ENCODE data around the gene PSRC1. TPM values are rescaled to one million over a fixed set of nuclear protein-coding genes. Genes with fewer than 3 reads are reported as not detected.
A peak's percentile ranks its signal among the peaks of the same experiment; 100 is the strongest.

The PSRC1 gene
- total RNA-seq, 4 donors from 2014 or later = 5.3 to 12.5 (median 6.4) TPM

DNA sequence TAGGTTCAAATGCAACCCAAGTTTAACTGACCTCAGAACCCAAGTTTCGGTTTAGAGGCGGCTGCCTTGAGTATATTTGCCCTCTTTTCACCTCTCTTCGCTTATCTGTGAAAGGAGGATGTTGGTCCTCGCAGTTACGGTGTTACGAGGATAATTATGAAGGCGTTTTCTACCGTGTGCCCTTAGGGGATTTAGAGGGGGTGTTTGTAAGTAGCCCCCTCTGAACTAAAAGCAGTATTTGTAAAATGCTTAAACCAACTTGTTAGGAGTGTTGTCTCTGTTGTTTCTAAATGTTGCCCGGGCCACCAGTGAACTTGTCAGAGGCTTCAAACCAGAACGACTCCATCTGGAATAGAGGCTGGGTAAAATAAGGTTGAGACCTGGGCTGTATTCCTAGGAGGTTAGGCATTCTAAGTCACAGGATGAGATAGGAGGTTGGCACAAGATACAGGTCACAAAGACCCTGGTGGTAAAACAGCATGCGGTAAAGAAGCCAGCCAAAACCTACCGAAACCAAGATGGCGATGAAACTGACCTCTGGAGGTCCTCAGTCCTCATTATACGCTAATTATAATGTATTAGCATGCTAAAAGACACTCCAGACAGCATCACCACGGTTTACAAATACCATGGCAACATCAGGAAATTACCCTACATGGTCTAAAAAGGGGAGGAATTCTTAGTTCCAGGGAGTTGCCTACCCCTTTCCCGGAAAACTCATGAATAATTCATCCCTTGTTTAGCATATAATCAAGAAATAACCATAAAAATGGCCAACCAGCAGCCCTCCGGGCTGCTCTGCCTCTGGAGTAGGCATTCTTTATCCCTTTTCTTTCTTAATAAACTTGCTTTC is 1.0 kb upstream of the PSRC1 start:
- 43% methylated on average over 17 of the region's 17 CpGs for WGBS

DNA sequence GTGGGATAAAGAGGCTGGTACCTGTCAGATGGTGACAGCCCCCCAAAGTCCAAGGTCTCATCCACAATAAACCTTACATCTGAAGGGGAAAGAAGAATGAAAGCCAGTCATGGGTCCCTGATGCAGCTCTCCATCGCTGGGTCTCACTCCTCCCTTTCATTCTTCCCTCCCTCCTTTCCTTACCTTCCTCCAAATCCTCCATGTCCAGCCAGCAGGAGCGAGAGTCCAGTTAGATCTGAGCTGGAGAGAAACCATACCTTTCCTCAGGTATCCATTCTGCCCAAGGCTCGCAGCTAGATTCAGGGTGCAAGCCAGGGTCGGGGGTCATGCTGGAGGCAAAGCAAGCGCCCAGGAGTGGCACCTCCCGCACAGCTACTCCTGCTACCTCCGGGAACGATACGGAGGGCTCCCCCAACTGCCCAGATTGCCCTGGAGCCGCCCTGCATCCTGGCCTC is 421 bp downstream of the PSRC1 start:
- Histone ChIP-seq H3K27ac (replicated peaks in 1 of 4) (peak overlapping the region; percentile 81 to 91 (median 88)), H3K4me3 (peak overlapping the region; percentile 58 to 79 (median 66)), H3K36me3 (peaks cover 0 to 8% (median 0%) of the 10 kb centered on the region in 4 donors), H3K27me3 (no peaks in the 10 kb centered on the region), H3K4me1 (peaks cover 17 to 47% (median 39%) of the 10 kb centered on the region in 4 donors), H3K9me3 (no peaks in the 10 kb centered on the region)
- 6% methylated on average over 10 of the region's 10 CpGs for WGBS
- TF ChIP-seq EP300 (IDR thresholded peaks at IDR 0.05) (no peak), POLR2AphosphoS5 (IDR thresholded peaks at IDR 0.05) (no peak), POLR2A (IDR thresholded peaks at IDR 0.05; ENCODE audit: low read depth) (no peak)
- TF ChIP-seq, protein P1, sequence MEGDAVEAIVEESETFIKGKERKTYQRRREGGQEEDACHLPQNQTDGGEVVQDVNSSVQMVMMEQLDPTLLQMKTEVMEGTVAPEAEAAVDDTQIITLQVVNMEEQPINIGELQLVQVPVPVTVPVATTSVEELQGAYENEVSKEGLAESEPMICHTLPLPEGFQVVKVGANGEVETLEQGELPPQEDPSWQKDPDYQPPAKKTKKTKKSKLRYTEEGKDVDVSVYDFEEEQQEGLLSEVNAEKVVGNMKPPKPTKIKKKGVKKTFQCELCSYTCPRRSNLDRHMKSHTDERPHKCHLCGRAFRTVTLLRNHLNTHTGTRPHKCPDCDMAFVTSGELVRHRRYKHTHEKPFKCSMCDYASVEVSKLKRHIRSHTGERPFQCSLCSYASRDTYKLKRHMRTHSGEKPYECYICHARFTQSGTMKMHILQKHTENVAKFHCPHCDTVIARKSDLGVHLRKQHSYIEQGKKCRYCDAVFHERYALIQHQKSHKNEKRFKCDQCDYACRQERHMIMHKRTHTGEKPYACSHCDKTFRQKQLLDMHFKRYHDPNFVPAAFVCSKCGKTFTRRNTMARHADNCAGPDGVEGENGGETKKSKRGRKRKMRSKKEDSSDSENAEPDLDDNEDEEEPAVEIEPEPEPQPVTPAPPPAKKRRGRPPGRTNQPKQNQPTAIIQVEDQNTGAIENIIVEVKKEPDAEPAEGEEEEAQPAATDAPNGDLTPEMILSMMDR (IDR thresholded peaks at IDR 0.05) = no peak
- DNase-seq (ENCODE audit: extremely low spot score) = no peak
- intact Hi-C loops (cut with DNase I) = no loop called here

More for the DNA sequence above, 1.0 kb upstream of the PSRC1 start:
- no peaks in the 10 kb centered on the region for H3K9me3 ChIP-seq
- H3K4me1 ChIP-seq = peaks cover 17 to 38% (median 34%) of the 10 kb centered on the region in 4 donors
- TF ChIP-seq, protein P1 (IDR thresholded peaks at IDR 0.05) = no peak
- TF ChIP-seq POLR2A (IDR thresholded peaks at IDR 0.05; ENCODE audit: low read depth) (no peak), POLR2AphosphoS5 (IDR thresholded peaks at IDR 0.05) (no peak), EP300 (IDR thresholded peaks at IDR 0.05) (no peak)
- DNase-seq (ENCODE audit: extremely low spot score) = no peak
- peak overlapping the region; percentile 81 to 91 (median 88) for H3K27ac ChIP-seq (replicated peaks in 1 of 4)
- intact Hi-C loops (cut with DNase I) = no loop called here
- H3K4me3 ChIP-seq = peak overlapping the region; percentile 58 to 79 (median 66)
- no peaks in the 10 kb centered on the region for H3K27me3 ChIP-seq
- H3K36me3 ChIP-seq = peaks cover 0 to 8% (median 0%) of the 10 kb centered on the region in 4 donors

DNA sequence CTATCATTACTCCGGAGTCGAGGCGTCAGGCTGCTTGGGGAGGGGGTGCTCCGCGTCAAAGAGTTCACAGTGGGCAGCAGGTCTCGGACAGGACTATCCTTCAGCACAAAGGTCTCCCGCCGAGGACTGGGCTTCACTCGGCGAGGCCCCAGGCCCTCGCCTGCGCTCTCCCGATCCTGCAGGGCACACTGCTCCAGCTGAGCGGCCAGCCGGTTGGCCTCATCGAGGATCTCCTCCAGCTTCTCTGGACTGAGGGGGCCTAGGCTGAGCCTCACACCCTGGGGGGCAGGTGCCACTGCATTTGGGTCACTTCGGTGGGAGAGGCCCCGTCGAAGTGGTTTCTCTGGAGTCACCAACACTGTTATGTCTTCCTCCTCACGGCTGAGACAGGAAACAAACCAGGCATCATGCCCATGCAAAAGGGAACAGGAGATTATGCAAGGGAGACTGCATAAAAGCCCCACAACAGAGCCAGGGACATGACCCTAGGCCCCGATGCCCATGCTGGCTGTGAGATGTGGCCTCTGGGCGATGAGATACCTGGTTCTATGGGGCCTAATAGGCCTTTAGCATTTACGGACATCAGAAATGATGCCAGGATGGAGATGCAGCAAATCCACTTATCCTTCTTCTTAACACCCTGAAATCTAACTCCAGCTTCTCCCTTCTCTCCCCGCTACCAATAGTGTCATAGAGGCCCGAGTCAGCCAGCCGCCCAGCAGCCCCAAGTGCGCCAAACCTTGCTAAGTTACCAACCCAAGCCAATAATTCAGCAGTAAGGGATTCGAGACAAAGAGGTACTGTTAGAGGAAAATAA is 1.1 kb downstream of the PSRC1 start:
- Histone ChIP-seq H3K27ac (replicated peaks in 1 of 4) (peak overlapping the region; percentile 81 to 91 (median 88)), H3K36me3 (peaks cover 0 to 8% (median 0%) of the 10 kb centered on the region in 4 donors), H3K4me3 (peak overlapping the region; percentile 58 to 79 (median 66)), H3K27me3 (no peaks in the 10 kb centered on the region), H3K4me1 (peaks cover 21 to 53% (median 46%) of the 10 kb centered on the region in 4 donors), H3K9me3 (no peaks in the 10 kb centered on the region)
- no peak for DNase-seq (ENCODE audit: extremely low spot score)
- TF ChIP-seq POLR2A (IDR thresholded peaks at IDR 0.05; ENCODE audit: low read depth) (no peak), POLR2AphosphoS5 (IDR thresholded peaks at IDR 0.05) (no peak), EP300 (IDR thresholded peaks at IDR 0.05) (no peak)
- TF ChIP-seq, protein P1 (IDR thresholded peaks at IDR 0.05) = no peak
- 46% methylated on average over 19 of the region's 28 CpGs for WGBS
- intact Hi-C loops (cut with DNase I) = no loop called here

DNA sequence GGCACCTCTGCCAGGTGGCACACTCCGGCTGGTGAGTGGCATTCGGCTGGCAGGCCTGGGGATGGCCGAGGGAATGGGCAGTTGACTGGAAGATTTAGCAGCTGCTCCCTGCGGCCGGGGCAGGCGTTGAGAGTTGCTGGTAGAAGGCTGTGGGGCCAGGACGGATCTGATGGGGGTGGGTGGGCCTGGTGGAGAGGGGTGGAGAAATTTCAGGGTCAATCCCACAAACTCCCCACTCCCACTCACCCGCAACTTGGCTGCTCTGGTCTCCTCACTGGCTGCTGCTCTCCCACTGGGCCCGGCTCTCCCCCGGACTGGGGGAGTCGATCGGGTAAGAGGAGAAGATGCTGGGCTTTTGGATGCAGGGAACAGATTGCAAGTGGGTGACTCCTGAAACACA is 2.1 kb downstream of the PSRC1 start:
- Histone ChIP-seq H3K27me3 (no peaks in the 10 kb centered on the region), H3K4me3 (no peak overlapping the region), H3K4me1 (peaks cover 21 to 58% (median 48%) of the 10 kb centered on the region in 4 donors), H3K27ac (replicated peaks in 1 of 4) (peak overlapping the region in 3 of 4 donors; percentile 81 to 90 (median 86)), H3K36me3 (peaks cover 0 to 8% (median 0%) of the 10 kb centered on the region in 4 donors), H3K9me3 (no peaks in the 10 kb centered on the region)
- WGBS = 90% methylated on average over 10 of the region's 12 CpGs
- intact Hi-C loops (cut with DNase I) = no loop called here
- TF ChIP-seq POLR2A (IDR thresholded peaks at IDR 0.05; ENCODE audit: low read depth) (no peak), EP300 (IDR thresholded peaks at IDR 0.05) (no peak), POLR2AphosphoS5 (IDR thresholded peaks at IDR 0.05) (no peak)
- TF ChIP-seq, protein P1 (IDR thresholded peaks at IDR 0.05) = no peak
- DNase-seq (ENCODE audit: extremely low spot score) = no peak
